GM21515 (cell line): Measurements from ENCODE around the gene ADRA2B.
"Not testable (repeated sequence)": the region's sequence is repeated elsewhere in the genome, so short reads cannot be mapped to it uniquely, and the experiment has no call there.

Source experiments
- ATAC-seq: cut with Tn5 transposase; IDR thresholded peaks from one replicate; pipeline ENCODE4 v1.9.1; 2021; ENCODE audit not compliant: unreplicated experiment

Gene ADRA2B

GRCh38 chr2:96150791-96151594 is 34.6 kb upstream of the ADRA2B start:
- no peak for ATAC-seq

DNA sequence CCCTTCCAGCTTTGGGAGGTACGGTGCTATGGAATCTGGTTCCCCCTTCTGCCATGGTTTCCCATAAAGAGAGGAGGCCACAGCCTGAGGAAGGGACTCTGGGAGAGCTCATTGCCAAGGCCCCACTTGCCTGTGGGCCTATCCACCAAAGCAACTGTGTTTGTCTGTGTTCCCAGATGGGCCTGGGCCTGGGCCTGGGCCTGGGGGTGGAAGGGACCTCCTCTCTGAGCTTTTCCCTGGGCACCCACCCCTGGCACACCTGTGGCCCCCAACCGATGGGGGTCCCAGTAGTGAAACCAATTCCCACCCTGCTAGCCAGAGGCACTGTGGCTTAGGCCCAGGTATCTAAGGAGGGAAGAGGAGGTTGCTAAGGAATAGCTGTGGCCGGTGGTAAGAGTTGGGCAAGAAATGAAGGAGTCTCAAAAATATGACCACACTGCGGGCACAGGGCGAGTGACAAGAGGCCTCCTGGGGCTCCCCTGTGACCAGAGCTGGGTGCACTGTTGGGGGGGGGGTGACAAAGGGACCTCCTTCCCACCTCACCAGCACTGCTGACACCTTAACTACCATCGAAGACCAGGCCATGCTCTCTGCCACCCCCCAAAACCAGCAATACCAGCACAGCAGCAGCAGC is 33.8 kb upstream of the ADRA2B start:
- no peak for ATAC-seq

DNA sequence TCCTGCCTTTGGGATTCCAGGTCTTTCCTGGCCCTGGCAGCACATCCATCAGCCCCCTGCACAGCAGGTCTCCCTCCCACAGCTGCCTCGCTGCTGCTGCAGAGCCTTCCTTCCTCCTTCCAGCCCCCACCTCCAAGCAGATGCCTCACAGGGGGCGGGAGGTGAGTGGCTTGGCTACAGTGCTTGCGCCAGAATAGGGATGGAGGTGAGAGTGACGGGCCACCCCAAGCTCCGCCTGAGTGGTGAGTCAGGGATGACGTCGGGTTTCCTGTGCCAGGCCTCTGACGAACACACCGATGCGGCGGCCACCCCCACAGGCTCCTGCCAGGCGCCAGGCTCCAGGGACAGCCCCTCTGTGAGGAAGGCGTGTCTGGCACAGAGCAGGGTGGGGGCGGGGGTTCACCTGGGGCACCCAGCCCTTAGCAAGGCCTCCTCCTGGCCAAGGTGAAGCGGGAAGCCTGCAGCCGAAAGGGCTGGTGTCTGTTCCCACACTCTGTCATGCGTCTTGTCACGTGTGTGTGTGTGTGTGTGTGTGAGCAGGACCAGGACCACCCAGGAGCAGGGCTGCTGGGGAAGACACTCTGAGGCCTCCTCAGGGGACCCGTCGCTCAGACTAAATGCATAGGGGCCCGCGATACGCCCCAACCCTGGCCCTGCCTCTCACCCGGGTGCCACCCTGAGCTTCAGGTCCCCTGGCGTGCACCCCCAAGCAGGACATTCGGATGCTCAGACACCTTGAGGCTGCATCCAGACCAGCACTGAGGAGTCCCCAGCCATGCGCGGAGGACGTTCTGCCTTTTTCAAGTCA is 32.2 kb upstream of the ADRA2B start:
- ATAC-seq = peak; percentile 28

DNA sequence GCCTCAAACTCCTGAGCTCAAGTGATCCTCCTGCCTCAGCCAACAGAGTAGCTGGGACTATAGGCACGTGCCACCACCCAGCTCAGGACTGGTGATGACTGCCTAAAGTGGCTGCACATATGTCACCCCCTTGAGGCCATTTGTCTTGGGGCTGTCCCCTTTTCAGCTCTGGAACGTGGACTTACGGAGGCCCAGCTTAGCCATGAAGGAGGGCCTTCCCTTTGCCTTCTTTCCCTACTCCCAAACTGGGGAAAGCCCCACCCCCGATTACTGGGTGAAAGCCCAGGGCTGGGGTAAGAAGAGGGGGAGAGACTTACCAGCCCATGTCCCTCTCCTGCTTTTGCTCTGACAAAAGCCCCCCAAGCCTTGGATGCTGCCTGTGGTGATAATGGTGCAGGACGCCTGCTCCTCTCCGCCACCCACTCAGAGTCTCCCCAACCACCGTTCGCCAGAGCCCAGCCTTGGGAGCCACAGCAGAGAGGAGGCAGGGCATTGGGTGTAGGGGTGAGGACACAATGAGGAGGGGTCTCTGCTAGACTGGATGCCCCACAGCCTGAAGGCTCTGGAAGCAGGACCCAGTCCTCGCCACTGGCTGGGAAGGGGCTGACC is 31.3 kb upstream of the ADRA2B start:
- no peak for ATAC-seq

- ATAC-seq = no peak
Measured at GRCh38 chr2:96146881-96147592, 30.7 kb upstream of the ADRA2B start.

GRCh38 chr2:96146153-96146880 is 29.9 kb upstream of the ADRA2B start:
- ATAC-seq = peak; percentile 32

GRCh38 chr2:96145848-96146152 is 29.4 kb upstream of the ADRA2B start:
- no peak for ATAC-seq

GRCh38 chr2:96145036-96145847 is 28.9 kb upstream of the ADRA2B start, which contains the start of gene DUSP2:
Gene DUSP2 (minus strand): TSS chr2:96145440. CDS start chr2:96145354, 86 bp downstream.
- peak; percentile 53 for ATAC-seq

- peak; percentile 2 for ATAC-seq
Measured at GRCh38 chr2:96144481-96145035, 28.2 kb upstream of the ADRA2B start.

- ATAC-seq = no peak
Measured at GRCh38 chr2:96143848-96144480, 27.6 kb upstream of the ADRA2B start.

DNA sequence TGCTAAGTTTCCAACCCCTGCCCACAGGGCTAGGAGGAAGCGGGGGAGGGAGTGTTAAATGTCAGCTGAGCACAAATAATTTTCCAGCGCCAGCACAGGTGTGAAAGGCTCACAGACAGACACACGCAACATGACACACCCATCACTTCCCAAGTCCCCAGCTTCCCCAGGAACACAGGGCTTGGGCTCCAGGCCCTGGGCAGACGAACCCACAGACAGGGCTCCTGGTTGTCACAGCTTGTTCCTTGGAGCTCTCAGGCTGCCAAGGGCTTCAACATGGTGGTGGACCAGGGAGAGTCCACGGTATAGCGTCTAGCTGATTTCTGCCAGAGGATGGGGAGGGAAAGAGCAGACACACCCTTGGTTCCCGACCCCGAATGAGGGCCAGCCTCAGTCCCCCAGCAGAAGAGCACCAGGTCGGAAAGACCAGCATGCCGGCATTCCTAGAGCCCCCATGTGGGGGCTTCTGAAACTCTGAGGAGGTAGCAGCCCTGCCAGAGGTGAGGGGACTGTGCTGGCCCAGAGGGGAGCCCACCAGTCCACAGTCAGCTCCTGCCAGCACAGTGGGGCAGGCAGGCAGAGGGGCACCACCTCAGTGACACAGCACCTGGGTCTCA is 27.0 kb upstream of the ADRA2B start:
- no peak for ATAC-seq

- no peak for ATAC-seq
Measured at GRCh38 chr2:96142217-96143113, 26.1 kb upstream of the ADRA2B start.

DNA sequence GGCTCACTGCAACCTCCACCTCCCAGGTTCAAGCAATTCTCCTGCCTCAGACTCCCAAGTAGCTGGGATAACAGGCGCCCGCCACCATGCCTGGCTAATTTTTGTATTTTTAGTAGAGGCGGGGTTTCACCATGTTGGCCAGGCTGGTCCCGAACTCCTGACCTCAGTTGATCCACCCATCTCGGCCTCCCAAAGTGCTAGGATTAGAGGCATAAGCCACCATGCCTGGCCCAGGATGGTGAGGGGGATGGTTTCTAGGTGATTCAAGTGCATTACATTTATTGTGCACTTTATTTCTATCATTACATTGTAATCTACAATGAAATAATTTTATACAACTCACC is 25.2 kb upstream of the ADRA2B start:
- not testable (repeated sequence) for ATAC-seq

DNA sequence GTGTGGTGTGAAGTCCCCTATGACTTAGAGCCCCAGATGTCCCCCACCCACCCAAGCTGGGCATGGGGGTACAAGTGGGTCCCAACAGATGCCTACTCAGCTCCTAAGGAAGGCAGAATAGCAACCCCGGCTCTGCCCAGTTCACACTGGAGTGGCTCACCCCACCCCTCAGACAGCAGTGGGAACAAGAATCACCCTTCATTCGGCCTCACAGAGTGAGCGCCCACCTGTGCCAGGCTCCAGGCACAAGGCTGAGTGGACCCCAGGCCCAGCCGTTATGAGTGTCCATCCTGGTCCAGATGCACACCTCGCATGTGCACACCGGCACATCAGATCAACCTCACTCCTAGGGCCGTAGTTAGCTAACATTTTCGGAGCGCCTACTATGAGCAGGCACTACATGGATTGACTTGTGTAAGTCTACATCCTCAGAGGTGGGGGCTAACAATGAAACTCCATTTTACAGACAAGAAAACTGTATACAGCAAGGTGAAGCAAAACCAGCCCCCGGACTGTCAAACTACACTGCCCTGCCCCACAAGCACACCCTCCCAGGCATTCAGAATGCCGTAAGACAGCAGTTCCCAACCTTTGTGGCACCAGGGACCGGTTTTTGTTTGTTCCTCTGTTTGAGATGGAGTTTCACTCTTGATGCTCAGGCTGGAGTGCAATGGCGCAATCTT is 24.7 kb upstream of the ADRA2B start:
- no peak for ATAC-seq

GRCh38 chr2:96139181-96139758 is 22.9 kb upstream of the ADRA2B start:
- ATAC-seq = no peak
